ENCODE results near the gene PPIB. TPM values are rescaled to one million over a fixed set of nuclear protein-coding genes. Genes with fewer than 3 reads are reported as not detected.

The PPIB gene
- total and polyA plus RNA-seq, 8 donors: 116 to 582 (median 268) TPM

DNA sequence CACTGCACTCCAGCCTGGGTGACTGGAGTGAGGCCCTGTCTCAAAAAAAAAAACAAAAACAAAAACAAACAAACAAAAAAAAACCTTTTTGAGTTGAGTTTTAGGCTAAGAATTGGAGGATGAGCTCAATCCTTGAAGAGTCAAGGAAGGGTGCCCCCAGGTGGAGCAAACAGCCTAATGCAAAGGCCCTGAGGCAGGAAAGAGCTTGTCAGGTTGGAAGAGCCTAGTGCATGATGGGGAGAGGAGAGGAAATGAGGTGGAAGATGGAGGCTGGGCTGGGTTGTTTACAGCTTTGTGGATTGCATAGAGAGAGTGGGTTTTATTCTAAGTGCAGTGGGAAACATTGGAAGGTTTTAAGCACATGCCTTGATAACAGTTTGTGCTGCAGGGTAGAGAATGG, 13.4 kb downstream of the PPIB start:
- DNase-seq: no peak
- no peak overlapping the region for H3K4me3 ChIP-seq
- TF ChIP-seq, protein P1, sequence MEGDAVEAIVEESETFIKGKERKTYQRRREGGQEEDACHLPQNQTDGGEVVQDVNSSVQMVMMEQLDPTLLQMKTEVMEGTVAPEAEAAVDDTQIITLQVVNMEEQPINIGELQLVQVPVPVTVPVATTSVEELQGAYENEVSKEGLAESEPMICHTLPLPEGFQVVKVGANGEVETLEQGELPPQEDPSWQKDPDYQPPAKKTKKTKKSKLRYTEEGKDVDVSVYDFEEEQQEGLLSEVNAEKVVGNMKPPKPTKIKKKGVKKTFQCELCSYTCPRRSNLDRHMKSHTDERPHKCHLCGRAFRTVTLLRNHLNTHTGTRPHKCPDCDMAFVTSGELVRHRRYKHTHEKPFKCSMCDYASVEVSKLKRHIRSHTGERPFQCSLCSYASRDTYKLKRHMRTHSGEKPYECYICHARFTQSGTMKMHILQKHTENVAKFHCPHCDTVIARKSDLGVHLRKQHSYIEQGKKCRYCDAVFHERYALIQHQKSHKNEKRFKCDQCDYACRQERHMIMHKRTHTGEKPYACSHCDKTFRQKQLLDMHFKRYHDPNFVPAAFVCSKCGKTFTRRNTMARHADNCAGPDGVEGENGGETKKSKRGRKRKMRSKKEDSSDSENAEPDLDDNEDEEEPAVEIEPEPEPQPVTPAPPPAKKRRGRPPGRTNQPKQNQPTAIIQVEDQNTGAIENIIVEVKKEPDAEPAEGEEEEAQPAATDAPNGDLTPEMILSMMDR (IDR thresholded peaks at IDR 0.05): no peak
- no peak for TF ChIP-seq EP300 (IDR thresholded peaks at IDR 0.05)
- no peak for TF ChIP-seq POLR2AphosphoS5 (IDR thresholded peaks at IDR 0.05)
- H3K36me3 ChIP-seq: peaks cover 0 to 26% (median 24%) of the 10 kb centered on the region in 4 donors
- intact Hi-C loops (cut with DNase I; ENCODE audit: low total_unique reads): no loop called here
- H3K27me3 ChIP-seq: peaks cover 0 to 28% (median 22%) of the 10 kb centered on the region in 3 donors
- no peaks in the 10 kb centered on the region for H3K9me3 ChIP-seq
- H3K27ac ChIP-seq: no peak overlapping the region
- H3K4me1 ChIP-seq: peaks cover 24 to 41% (median 36%) of the 10 kb centered on the region in 4 donors

DNA sequence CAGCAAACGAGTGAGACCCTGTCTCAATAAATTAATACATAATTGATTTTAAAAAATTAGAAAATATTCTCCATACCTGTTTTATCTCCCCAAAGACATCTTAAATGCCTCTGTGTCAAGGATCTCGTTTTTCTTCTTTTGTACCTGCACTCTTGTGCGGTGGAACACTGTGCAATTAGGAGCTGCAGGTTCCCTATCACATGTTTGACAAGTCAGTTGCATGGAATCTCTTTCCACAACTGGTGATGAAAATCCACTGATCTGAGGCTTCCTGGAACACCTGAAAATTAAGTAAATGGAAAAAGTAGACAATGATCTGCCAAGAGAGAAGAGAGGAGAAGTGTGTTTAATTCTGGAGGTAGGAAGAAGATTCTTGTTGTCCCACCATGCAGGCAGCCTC, 14.2 kb downstream of the PPIB start:
- no peak overlapping the region for H3K27ac ChIP-seq
- peaks cover 24 to 34% (median 29%) of the 10 kb centered on the region in 4 donors for H3K4me1 ChIP-seq
- TF ChIP-seq POLR2AphosphoS5 (IDR thresholded peaks at IDR 0.05): no peak
- TF ChIP-seq POLR2A (IDR thresholded peaks at IDR 0.05): no peak
- no peak for TF ChIP-seq EP300 (IDR thresholded peaks at IDR 0.05)
- TF ChIP-seq, protein P1 (IDR thresholded peaks at IDR 0.05): no peak
- 65 to 84% (median 80%) methylated on average over 3 of the region's 3 CpGs for WGBS, 5 donors
- DNase-seq: no peak
- no peaks in the 10 kb centered on the region for H3K9me3 ChIP-seq
- intact Hi-C loops (cut with DNase I; ENCODE audit: low total_unique reads): no loop called here
- peaks cover 2 to 27% (median 26%) of the 10 kb centered on the region in 4 donors for H3K36me3 ChIP-seq
- H3K27me3 ChIP-seq: peaks cover 0 to 28% (median 22%) of the 10 kb centered on the region in 3 donors
- no peak overlapping the region for H3K4me3 ChIP-seq

DNA sequence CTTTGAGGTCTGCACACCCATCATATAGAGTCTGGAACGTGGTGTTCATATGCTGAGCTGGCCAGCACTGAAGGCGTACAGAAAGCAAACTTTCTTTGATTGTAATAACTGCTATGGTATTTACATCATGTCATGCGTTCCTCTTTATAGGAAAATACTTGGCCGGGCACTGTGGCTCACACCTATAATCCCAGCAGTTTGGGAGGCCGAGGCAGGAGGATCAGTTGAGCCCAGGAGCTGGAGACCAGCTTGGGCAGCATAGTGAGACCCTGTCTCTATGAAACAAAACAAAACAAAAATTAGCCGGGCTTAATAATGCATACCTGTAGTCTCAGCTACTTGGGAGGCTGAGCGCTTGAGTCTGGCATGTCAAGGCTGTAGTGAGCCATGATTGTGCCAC, 14.7 kb downstream of the PPIB start:
- peaks cover 0 to 25% (median 22%) of the 10 kb centered on the region in 3 donors for H3K27me3 ChIP-seq
- intact Hi-C loops (cut with DNase I; ENCODE audit: low total_unique reads): no loop called here
- H3K27ac ChIP-seq: no peak overlapping the region
- no peak overlapping the region for H3K4me3 ChIP-seq
- TF ChIP-seq, protein P1 (IDR thresholded peaks at IDR 0.05): no peak
- TF ChIP-seq POLR2A (IDR thresholded peaks at IDR 0.05) (no peak), POLR2AphosphoS5 (IDR thresholded peaks at IDR 0.05) (no peak), EP300 (IDR thresholded peaks at IDR 0.05) (no peak)
- WGBS, 5 donors: 78 to 85% (median 81%) methylated on average over 7 of the region's 7 CpGs
- peaks cover 22 to 30% (median 25%) of the 10 kb centered on the region in 4 donors for H3K4me1 ChIP-seq
- no peak for DNase-seq
- H3K9me3 ChIP-seq: no peaks in the 10 kb centered on the region
- H3K36me3 ChIP-seq: peaks cover 6 to 31% (median 30%) of the 10 kb centered on the region in 4 donors

DNA sequence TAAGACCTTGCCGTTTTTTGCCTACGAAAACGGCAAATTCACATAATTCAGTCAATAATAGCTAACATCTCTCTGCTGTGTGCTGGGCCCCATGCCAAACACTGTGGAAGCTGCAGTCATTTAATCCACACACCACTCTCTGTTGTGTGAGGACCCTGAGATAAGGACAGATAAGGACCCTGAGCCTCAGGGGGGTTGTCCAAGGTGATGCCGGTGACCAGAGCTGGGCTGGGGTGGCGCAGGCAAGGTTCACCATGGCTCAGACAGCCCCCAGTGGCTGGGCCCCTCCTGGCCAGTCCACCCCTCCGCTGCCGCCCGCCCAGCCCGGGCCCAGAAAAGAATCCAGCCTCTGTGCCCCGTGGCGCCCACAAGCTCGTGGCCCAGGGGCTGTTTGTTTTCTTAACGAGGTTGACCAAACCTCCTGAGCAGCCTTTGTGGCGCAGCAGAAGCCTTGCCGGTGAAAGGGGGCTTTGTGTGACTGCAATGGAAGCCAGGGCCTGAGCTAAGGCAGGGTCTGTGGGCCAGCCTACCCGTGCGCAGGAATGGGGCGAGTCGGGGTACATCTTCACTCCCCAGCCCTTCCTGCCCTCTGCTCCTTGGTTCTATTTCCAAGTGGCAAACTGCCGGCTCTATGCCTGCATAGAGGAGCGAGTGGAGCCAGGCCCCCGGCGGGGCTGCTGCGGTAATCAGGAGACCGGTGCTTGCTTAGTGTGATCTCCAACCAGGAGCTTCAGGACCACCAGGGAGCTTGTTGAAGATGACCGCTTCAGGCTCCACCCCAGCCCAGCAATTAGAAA, 15.7 kb downstream of the PPIB start:
- no peaks in the 10 kb centered on the region for H3K9me3 ChIP-seq
- DNase-seq: peak in 1 of 2 donors; percentile 70

More for the DNA sequence above, 15.7 kb downstream of the PPIB start:
- intact Hi-C loops (cut with DNase I; ENCODE audit: low total_unique reads): no loop called here
- peaks cover 11 to 19% (median 14%) of the 10 kb centered on the region in 4 donors for H3K4me1 ChIP-seq
- no peak overlapping the region for H3K27ac ChIP-seq
- H3K36me3 ChIP-seq: peaks cover 11 to 42% (median 41%) of the 10 kb centered on the region in 4 donors
- TF ChIP-seq, protein P1 (IDR thresholded peaks at IDR 0.05): no peak
- no peak for TF ChIP-seq EP300 (IDR thresholded peaks at IDR 0.05)
- no peak for TF ChIP-seq POLR2A (IDR thresholded peaks at IDR 0.05)
- TF ChIP-seq POLR2AphosphoS5 (IDR thresholded peaks at IDR 0.05): no peak
- H3K4me3 ChIP-seq: no peak overlapping the region
- H3K27me3 ChIP-seq: peaks cover 0 to 15% (median 12%) of the 10 kb centered on the region in 3 donors
- WGBS, 5 donors: 44 to 78% (median 57%) methylated on average over 15 to 26 of the region's 26 CpGs

Measured in stomach (tissue), 9 donors.